Peyer's patch (tissue), 4 donors: ENCODE results near the gene ADAMTS10.

ENCODE experiments used
- POLR2A ChIP-seq, 2 donors: fragments of 450-650 bp; IDR thresholded peaks; one replicate each; pipeline ENCODE4 v1.5.1; 2017; ENCODE audit warnings: antibody characterized with exemption in 2 of 2, mild to moderate bottlenecking in 2 of 2, moderate library complexity in 2 of 2
- TF ChIP-seq, protein P1 (sequence below), 6 experiments: fragments of 450-650 bp in 4 of 6; fragments of 200-600 bp in 2 of 6; sonication (generic) in 1 of 6; IDR thresholded peaks; one replicate each; pipeline ENCODE4 v1.5.1; 2017 to 2019; ENCODE audit warnings: antibody characterized with exemption in 6 of 6, mild to moderate bottlenecking in 3 of 6, moderate library complexity in 1 of 6

DNA sequence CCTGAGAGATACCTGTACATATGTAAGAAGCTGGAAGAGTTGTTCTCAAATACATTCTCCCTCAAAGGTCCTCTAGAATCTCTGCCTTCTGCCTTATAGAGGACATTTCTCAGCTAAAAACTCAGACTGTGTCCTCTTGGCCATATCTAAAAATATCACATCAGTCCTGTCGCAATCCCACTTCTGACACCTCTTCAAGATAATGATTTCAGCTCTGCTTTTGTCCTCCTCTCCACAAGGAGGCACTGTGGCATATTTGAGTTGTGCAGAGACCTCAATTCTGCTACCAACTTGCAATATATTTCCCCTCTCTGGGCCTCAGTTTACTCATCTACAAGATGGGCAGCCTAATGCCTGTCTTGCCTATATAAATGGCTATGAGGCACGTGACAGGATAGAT, 16.6 kb downstream of the ADAMTS10 start:
- TF ChIP-seq POLR2A (IDR thresholded peaks at IDR 0.05), result no peak
- TF ChIP-seq, protein P1, sequence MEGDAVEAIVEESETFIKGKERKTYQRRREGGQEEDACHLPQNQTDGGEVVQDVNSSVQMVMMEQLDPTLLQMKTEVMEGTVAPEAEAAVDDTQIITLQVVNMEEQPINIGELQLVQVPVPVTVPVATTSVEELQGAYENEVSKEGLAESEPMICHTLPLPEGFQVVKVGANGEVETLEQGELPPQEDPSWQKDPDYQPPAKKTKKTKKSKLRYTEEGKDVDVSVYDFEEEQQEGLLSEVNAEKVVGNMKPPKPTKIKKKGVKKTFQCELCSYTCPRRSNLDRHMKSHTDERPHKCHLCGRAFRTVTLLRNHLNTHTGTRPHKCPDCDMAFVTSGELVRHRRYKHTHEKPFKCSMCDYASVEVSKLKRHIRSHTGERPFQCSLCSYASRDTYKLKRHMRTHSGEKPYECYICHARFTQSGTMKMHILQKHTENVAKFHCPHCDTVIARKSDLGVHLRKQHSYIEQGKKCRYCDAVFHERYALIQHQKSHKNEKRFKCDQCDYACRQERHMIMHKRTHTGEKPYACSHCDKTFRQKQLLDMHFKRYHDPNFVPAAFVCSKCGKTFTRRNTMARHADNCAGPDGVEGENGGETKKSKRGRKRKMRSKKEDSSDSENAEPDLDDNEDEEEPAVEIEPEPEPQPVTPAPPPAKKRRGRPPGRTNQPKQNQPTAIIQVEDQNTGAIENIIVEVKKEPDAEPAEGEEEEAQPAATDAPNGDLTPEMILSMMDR (IDR thresholded peaks at IDR 0.05), result no peak
